HEK293 (cell line): ENCODE data around the gene MARCHF11.

ENCODE experiments used
- CTCF ChIA-PET: fragments of 350-600 bp; formaldehyde crosslinking; extraction: SDS; loops from one replicate; lab custom pipeline; 2021; ENCODE audit warnings: antibody characterized with exemption; lab: Yijun Ruan, JAX
- POLR2A ChIA-PET: fragments of 300-600 bp; formaldehyde crosslinking; extraction: SDS; loops from one replicate; lab custom pipeline; 2020; ENCODE audit warnings: antibody characterized with exemption, inconsistent platforms; lab: Yijun Ruan, JAX
- H3K27ac ChIP-seq: fragments of 200-500 bp; sonication (Bioruptor generic); 2 replicates; pipeline ENCODE4 v1.5.1; 2014; ENCODE audit warnings: low read depth, low read length, control low read depth, inconsistent platforms; ENCODE audit errors: extremely low read depth
- H3K36me3 ChIP-seq, 2 experiments: fragments of 200-500 bp in 1 of 2; sonication (Bioruptor generic) in 1 of 2; 1 replicate in 1 of 2; 2 replicates in 1 of 2; pipeline ENCODE4 v1.5.1; 2014 to 2017; ENCODE audit warnings: inconsistent platforms in 2 of 2, low read length in 2 of 2; ENCODE audit not compliant: control insufficient read depth in 2 of 2, insufficient read depth in 1 of 2
- H3K4me1 ChIP-seq: fragments of 200-500 bp; sonication (Bioruptor generic); 2 replicates; pipeline ENCODE4 v1.5.1; 2014; ENCODE audit warnings: mild to moderate bottlenecking, low read length, inconsistent platforms; ENCODE audit not compliant: control insufficient read depth, insufficient read depth
- H3K4me3 ChIP-seq: 2 replicates; pipeline ENCODE4 v1.5.1; 2011; ENCODE audit warnings: low read depth, mild to moderate bottlenecking, control low read depth, low read length, moderate library complexity
- H3K9me3 ChIP-seq: fragments of 200-500 bp; sonication (Bioruptor generic); 2 replicates; pipeline ENCODE4 v1.5.1; 2014; ENCODE audit warnings: low read depth, low read length, inconsistent platforms; ENCODE audit not compliant: control insufficient read depth, insufficient read depth
- GFI1B ChIP-seq: fragments of 450-650 bp; formaldehyde crosslinking; IDR thresholded peaks from 2 replicates; pipeline ENCODE4 v1.5.1; 2016; ENCODE audit warnings: missing biosample characterization, missing genetic modification characterization
- MZF1 ChIP-seq: fragments of 450-650 bp; formaldehyde crosslinking; IDR thresholded peaks from 2 replicates; pipeline ENCODE4 v1.5.1; 2017; ENCODE audit warnings: missing biosample characterization, missing genetic modification characterization, borderline replicate concordance
- PBX3 ChIP-seq: sonication (generic); formaldehyde crosslinking; IDR thresholded peaks from 2 replicates; pipeline ENCODE4 v1.8.1; 2022; ENCODE audit warnings: mild to moderate bottlenecking, moderate library complexity, missing genetic modification reagents
- PRDM2 ChIP-seq: fragments of 450-650 bp; formaldehyde crosslinking; IDR thresholded peaks from 2 replicates; pipeline ENCODE4 v1.5.1; 2016; ENCODE audit warnings: missing biosample characterization, missing genetic modification characterization, borderline replicate concordance
- ZBTB44 ChIP-seq: fragments of 450-650 bp; IDR thresholded peaks from 2 replicates; pipeline ENCODE4 v1.5.1; 2018; ENCODE audit warnings: missing biosample characterization, mild to moderate bottlenecking, missing genetic modification characterization
- ZBTB8A ChIP-seq: fragments of 450-650 bp; formaldehyde crosslinking; IDR thresholded peaks from 2 replicates; pipeline ENCODE4 v1.5.1; 2016; ENCODE audit warnings: missing biosample characterization, missing genetic modification characterization
- ZIC2 ChIP-seq: fragments of 450-650 bp; formaldehyde crosslinking; IDR thresholded peaks from 2 replicates; pipeline ENCODE4 v1.5.1; 2016; ENCODE audit warnings: missing biosample characterization, missing genetic modification characterization
- ZNF157 ChIP-seq: fragments of 450-650 bp; formaldehyde crosslinking; IDR thresholded peaks from 2 replicates; pipeline ENCODE4 v1.5.1; 2016; ENCODE audit warnings: missing biosample characterization, missing genetic modification characterization
- ZNF324 ChIP-seq: fragments of 450-650 bp; formaldehyde crosslinking; IDR thresholded peaks from 2 replicates; pipeline ENCODE4 v1.5.1; 2016; ENCODE audit warnings: missing biosample characterization, missing genetic modification characterization
- ZNF37A ChIP-seq: fragments of 450-650 bp; IDR thresholded peaks from 2 replicates; pipeline ENCODE4 v1.5.1; 2018; ENCODE audit warnings: missing biosample characterization, missing genetic modification characterization
- ZNF596 ChIP-seq: fragments of 450-650 bp; IDR thresholded peaks from 2 replicates; pipeline ENCODE4 v1.5.0; 2018; ENCODE audit warnings: missing biosample characterization, mild to moderate bottlenecking, missing genetic modification characterization, moderate library complexity
- ZNF830 ChIP-seq: fragments of 450-650 bp; IDR thresholded peaks from 2 replicates; pipeline ENCODE4 v1.5.0; 2018; ENCODE audit warnings: missing biosample characterization, missing genetic modification characterization, low read depth, mild to moderate bottlenecking, moderate library complexity
- ZNF837 ChIP-seq: fragments of 450-650 bp; formaldehyde crosslinking; IDR thresholded peaks from 2 replicates; pipeline ENCODE4 v1.5.1; 2016; ENCODE audit warnings: missing biosample characterization, missing genetic modification characterization
- ZSCAN5A ChIP-seq: fragments of 450-650 bp; formaldehyde crosslinking; IDR thresholded peaks from 2 replicates; pipeline ENCODE4 v1.5.1; 2016; ENCODE audit warnings: missing biosample characterization, missing genetic modification characterization

Gene MARCHF11

GRCh38 chr5:16074358-16074757 is 105.2 kb downstream of the MARCHF11 start:
- Histone ChIP-seq H3K27ac (no peak overlapping the region), H3K9me3 (no peaks in the 10 kb centered on the region), H3K4me1 (no peaks in the 10 kb centered on the region), H3K36me3 (no peaks in the 10 kb centered on the region), H3K4me3 (no peak overlapping the region)
- POLR2A ChIA-PET = no interaction called here
- CTCF ChIA-PET = no interaction called here
- TF ChIP-seq PBX3 (no peak), ZNF324 (no peak), ZNF37A (tag by site-specific recombination) (no peak), ZBTB8A (tag by site-specific recombination) (no peak), ZBTB44 (tag by site-specific recombination) (no peak), ZNF596 (tag by site-specific recombination) (no peak), ZIC2 (no peak), ZNF837 (no peak), ZNF830 (no peak), PRDM2 (tag by site-specific recombination) (no peak)

GRCh38 chr5:16072616-16073015 is 107.0 kb downstream of the MARCHF11 start:
- Histone ChIP-seq H3K36me3 (no peaks in the 10 kb centered on the region), H3K27ac (no peak overlapping the region), H3K9me3 (no peaks in the 10 kb centered on the region), H3K4me1 (no peaks in the 10 kb centered on the region), H3K4me3 (no peak overlapping the region)
- CTCF ChIA-PET = no interaction called here
- TF ChIP-seq MZF1 (tag by site-specific recombination) (no peak), ZNF157 (tag by site-specific recombination) (no peak), GFI1B (no peak), ZNF324 (no peak)
- POLR2A ChIA-PET = no interaction called here

- ChIA-PET CTCF (interaction anchor here (0.6 kb wide), 1 partner anchor 1148 kb away, joined by 3 read pairs; no protein-coding TSS in a partner anchor), POLR2A (no interaction called here)
These were observed 112.2 kb downstream of the MARCHF11 start for GRCh38 chr5:16067415-16067814.

More at GRCh38 chr5:16067415-16067814, 112.2 kb downstream of the MARCHF11 start:
- Histone ChIP-seq H3K4me3 (no peak overlapping the region), H3K27ac (no peak overlapping the region), H3K4me1 (no peaks in the 10 kb centered on the region), H3K9me3 (no peaks in the 10 kb centered on the region), H3K36me3 (no peaks in the 10 kb centered on the region)
- no peak for TF ChIP-seq ZSCAN5A (tag by site-specific recombination)
